K562 (cell line): ENCODE results near the gene TTLL9. TPM values are rescaled to one million over a fixed set of nuclear protein-coding genes. Genes with fewer than 3 reads are reported as not detected.
A peak's percentile ranks its signal among the peaks of the same experiment; 100 is the strongest.
"Not testable (repeated sequence)": the region's sequence is repeated elsewhere in the genome, so short reads cannot be mapped to it uniquely, and the experiment has no call there.

Source experiments
- ATF1 ChIP-seq, 2 experiments: fragments of 450-650 bp in 1 of 2; IDR thresholded peaks; 2 replicates each; pipeline ENCODE4 v1.6.1; 2016; ENCODE audit warnings: missing compliant biosample characterization in 1 of 2, missing genetic modification characterization in 1 of 2
- CBFA2T2 ChIP-seq: fragments of 450-650 bp; conservative IDR thresholded peaks from 2 replicates; pipeline ENCODE4 v1.6.1; 2017; ENCODE audit warnings: mild to moderate bottlenecking
- DMBX1 ChIP-seq: fragments of 250-450 bp; sonication (Bioruptor Pico); IDR thresholded peaks from 2 replicates; pipeline ENCODE4 v1.8.0; 2022; ENCODE audit warnings: inconsistent platforms, mild to moderate bottlenecking, moderate library complexity, borderline replicate concordance
- EHMT2 ChIP-seq: fragments of 450-650 bp; IDR thresholded peaks from 2 replicates; pipeline ENCODE4 v1.6.1; 2018; ENCODE audit warnings: antibody characterized with exemption
- FOXM1 ChIP-seq, 2 experiments: fragments of 450-650 bp in 1 of 2; sonication (generic) in 1 of 2; formaldehyde crosslinking in 1 of 2; IDR thresholded peaks; 2 replicates each; pipeline versions ENCODE4 v1.6.1 to v1.9.0; 2017 to 2022; ENCODE audit warnings: low read depth in 2 of 2, mild to moderate bottlenecking in 2 of 2, missing genetic modification reagents in 1 of 2, moderate library complexity in 1 of 2
- JUND ChIP-seq, 2 experiments: IDR thresholded peaks; 2 replicates in 1 of 2; 3 replicates in 1 of 2; pipeline ENCODE4 v1.6.1; 2011; ENCODE audit warnings: borderline replicate concordance in 2 of 2, low read depth in 2 of 2, low read length in 2 of 2, improper control_type of control experiment in 1 of 2, missing biosample characterization in 1 of 2, missing genetic modification characterization in 1 of 2, missing genetic modification reagents in 1 of 2
- KDM1A ChIP-seq, 2 experiments: fragments of 450-650 bp; IDR thresholded peaks; 2 replicates each; pipeline ENCODE4 v1.6.1; 2016; ENCODE audit warnings: mild to moderate bottlenecking in 2 of 2
- LCOR ChIP-seq: sonication (generic); formaldehyde crosslinking; IDR thresholded peaks from 2 replicates; pipeline ENCODE4 v1.8.0; 2022; ENCODE audit warnings: mild to moderate bottlenecking, missing genetic modification reagents
- MYNN ChIP-seq, 2 experiments: sonication (generic); formaldehyde crosslinking in 1 of 2; IDR thresholded peaks; 2 replicates each; pipeline versions ENCODE4 v1.5.0 to v1.6.1; 2016 to 2020; ENCODE audit warnings: antibody characterized with exemption in 1 of 2, missing genetic modification reagents in 1 of 2
- PHF21A ChIP-seq: fragments of 450-650 bp; IDR thresholded peaks from 2 replicates; pipeline ENCODE4 v1.6.1; 2017; ENCODE audit warnings: low read depth, borderline replicate concordance
- TRIM24 ChIP-seq, 2 experiments: fragments of 450-650 bp; IDR thresholded peaks; 2 replicates each; pipeline ENCODE4 v1.6.1; 2016
- ZNF766 ChIP-seq: fragments of 200-800 bp; sonication (Bioruptor generic); conservative IDR thresholded peaks from 2 replicates; pipeline ENCODE4 v1.6.1; 2016; ENCODE audit warnings: missing genetic modification characterization, missing compliant biosample characterization
- polyA plus RNA-seq, 8 experiments: library from polyadenylated mRNA; depleted of rRNA in 4 of 8; stranded (reverse) in 5 of 8; unstranded in 3 of 8; fragments of >200 nt; fragmentation: Nextera tagmentation in 2 of 8; fragmentation: Illumina TruSeq in 1 of 8; extraction: Ambion mirVana in 2 of 8; extraction: Trizol in 1 of 8; gene quantifications; 2 replicates each; pipeline versions ENCODE4 v1.2.1 to v1.2.3, GENCODE V29; 2011 to 2014; ENCODE audit warnings: inconsistent platforms in 1 of 8, missing spikeins in 1 of 8
- total RNA-seq, 7 experiments: library from RNA; depleted of rRNA in 6 of 7; stranded (reverse); fragments of >200 nt in 6 of 7; fragmentation: Illumina TruSeq in 2 of 7; extraction: Trizol in 2 of 7; gene quantifications; 2 replicates each; pipeline versions ENCODE4 v1.2.1 to v1.2.3, GENCODE V29; 2011 to 2021; ENCODE audit warnings: low replicate concordance in 1 of 7
- TF ChIP-seq, protein P1 (sequence below): fragments of 450-650 bp; IDR thresholded peaks from 2 replicates; pipeline ENCODE4 v1.7.1; 2018; ENCODE audit warnings: mild to moderate bottlenecking, low read depth; ENCODE audit not compliant: partially characterized antibody
- TF ChIP-seq, protein P2 (sequence below): fragments of 450-650 bp; IDR thresholded peaks from 2 replicates; pipeline ENCODE4 v1.6.1; 2016
- TF ChIP-seq, protein P3 (sequence below), 2 experiments: fragments of 450-650 bp; IDR thresholded peaks; 2 replicates each; pipeline ENCODE4 v1.6.1; 2016
- TF ChIP-seq, protein P4 (sequence below): fragments of 450-650 bp; IDR thresholded peaks from 2 replicates; pipeline ENCODE4 v1.6.1; 2016; ENCODE audit warnings: low read depth, mild to moderate bottlenecking, moderate library complexity

Gene TTLL9
- total and polyA plus RNA-seq, 9 of the 15 experiments (the other 6 are each of a cell fraction or from before 2014, with no cell fraction given) = 0.06 to 0.07 TPM; not detected in 7

DNA sequence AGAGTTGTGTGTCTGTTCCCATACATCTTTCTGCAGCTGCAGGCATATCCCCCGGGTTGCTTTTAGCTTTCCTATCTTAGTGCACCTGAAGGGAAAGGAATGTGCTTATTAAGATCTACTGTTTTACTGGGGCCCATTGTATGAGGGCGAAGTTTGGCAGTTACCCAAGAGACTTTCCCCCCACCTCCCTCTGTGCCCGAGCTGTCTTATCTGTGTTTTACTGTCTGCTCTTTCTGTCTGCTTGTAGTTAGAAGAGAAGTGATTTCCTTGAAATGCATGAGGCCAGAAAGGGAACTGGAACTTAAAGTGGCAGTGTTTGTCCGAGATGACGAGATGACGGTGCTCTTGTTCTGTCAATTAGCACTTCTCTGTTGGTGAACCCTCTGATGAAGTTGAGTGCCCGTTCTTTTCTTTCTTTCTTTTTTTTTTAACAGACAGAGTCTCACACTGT, 47.6 kb downstream of the TTLL9 start (continued):
- TF ChIP-seq, protein P1, sequence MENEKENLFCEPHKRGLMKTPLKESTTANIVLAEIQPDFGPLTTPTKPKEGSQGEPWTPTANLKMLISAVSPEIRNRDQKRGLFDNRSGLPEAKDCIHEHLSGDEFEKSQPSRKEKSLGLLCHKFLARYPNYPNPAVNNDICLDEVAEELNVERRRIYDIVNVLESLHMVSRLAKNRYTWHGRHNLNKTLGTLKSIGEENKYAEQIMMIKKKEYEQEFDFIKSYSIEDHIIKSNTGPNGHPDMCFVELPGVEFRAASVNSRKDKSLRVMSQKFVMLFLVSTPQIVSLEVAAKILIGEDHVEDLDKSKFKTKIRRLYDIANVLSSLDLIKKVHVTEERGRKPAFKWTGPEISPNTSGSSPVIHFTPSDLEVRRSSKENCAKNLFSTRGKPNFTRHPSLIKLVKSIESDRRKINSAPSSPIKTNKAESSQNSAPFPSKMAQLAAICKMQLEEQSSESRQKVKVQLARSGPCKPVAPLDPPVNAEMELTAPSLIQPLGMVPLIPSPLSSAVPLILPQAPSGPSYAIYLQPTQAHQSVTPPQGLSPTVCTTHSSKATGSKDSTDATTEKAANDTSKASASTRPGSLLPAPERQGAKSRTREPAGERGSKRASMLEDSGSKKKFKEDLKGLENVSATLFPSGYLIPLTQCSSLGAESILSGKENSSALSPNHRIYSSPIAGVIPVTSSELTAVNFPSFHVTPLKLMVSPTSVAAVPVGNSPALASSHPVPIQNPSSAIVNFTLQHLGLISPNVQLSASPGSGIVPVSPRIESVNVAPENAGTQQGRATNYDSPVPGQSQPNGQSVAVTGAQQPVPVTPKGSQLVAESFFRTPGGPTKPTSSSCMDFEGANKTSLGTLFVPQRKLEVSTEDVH = peak; percentile 53
- TF ChIP-seq TRIM24 (IDR thresholded peaks at IDR 0.05) (peak; percentile 82 to 89; a peak in 3 of 4 replicates), ATF1 (tag; IDR thresholded peaks at IDR 0.05) (peak; percentile 65), EHMT2 (peak; percentile 40; the same call in 1 of the 2 replicates), JUND (tag; IDR thresholded peaks at IDR 0.05; ENCODE audit: borderline replicate concordance, low read depth, low read length) (peak; percentile 15; the same call in 1 of the 3 replicates), PHF21A (peak; percentile 89), CBFA2T2 (peak; percentile 97), FOXM1 (IDR thresholded peaks at IDR 0.05; ENCODE audit: low read depth) (peak; percentile 76), KDM1A (IDR thresholded peaks at IDR 0.05) (peak; percentile 97 to 99), LCOR (CRISPR knock-in tag) (peak; percentile 81; the same call in 1 of the 2 replicates), MYNN (IDR thresholded peaks at IDR 0.05) (peak; percentile 45; the same call in 1 of the 2 replicates), ZNF766 (CRISPR knock-in tag) (0 out of 2 replicates have a peak, but pooled peaks have one; percentile 55), DMBX1 (CRISPR knock-in tag) (peak; percentile 85)
- TF ChIP-seq, protein P2, sequence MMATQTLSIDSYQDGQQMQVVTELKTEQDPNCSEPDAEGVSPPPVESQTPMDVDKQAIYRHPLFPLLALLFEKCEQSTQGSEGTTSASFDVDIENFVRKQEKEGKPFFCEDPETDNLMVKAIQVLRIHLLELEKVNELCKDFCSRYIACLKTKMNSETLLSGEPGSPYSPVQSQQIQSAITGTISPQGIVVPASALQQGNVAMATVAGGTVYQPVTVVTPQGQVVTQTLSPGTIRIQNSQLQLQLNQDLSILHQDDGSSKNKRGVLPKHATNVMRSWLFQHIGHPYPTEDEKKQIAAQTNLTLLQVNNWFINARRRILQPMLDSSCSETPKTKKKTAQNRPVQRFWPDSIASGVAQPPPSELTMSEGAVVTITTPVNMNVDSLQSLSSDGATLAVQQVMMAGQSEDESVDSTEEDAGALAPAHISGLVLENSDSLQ = peak; percentile 77
- not testable (repeated sequence) for TF ChIP-seq ATF1 (CRISPR knock-in tag; IDR thresholded peaks at IDR 0.05); JUND (IDR thresholded peaks at IDR 0.05; ENCODE audit: borderline replicate concordance, low read depth, low read length); FOXM1 (CRISPR knock-in tag; IDR thresholded peaks at IDR 0.05; ENCODE audit: low read depth); MYNN (CRISPR knock-in tag; IDR thresholded peaks at IDR 0.05)
- TF ChIP-seq, protein P3, sequence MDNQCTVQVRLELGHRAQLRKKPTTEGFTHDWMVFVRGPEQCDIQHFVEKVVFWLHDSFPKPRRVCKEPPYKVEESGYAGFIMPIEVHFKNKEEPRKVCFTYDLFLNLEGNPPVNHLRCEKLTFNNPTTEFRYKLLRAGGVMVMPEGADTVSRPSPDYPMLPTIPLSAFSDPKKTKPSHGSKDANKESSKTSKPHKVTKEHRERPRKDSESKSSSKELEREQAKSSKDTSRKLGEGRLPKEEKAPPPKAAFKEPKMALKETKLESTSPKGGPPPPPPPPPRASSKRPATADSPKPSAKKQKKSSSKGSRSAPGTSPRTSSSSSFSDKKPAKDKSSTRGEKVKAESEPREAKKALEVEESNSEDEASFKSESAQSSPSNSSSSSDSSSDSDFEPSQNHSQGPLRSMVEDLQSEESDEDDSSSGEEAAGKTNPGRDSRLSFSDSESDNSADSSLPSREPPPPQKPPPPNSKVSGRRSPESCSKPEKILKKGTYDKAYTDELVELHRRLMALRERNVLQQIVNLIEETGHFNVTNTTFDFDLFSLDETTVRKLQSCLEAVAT (IDR thresholded peaks at IDR 0.05) = 0 out of 4 replicates have a peak, but pooled peaks of 1 of the 2 experiments have one; percentile 23
- TF ChIP-seq, protein P4, sequence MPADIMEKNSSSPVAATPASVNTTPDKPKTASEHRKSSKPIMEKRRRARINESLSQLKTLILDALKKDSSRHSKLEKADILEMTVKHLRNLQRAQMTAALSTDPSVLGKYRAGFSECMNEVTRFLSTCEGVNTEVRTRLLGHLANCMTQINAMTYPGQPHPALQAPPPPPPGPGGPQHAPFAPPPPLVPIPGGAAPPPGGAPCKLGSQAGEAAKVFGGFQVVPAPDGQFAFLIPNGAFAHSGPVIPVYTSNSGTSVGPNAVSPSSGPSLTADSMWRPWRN = peak; percentile 58; the same call in 1 of the 2 replicates
